A549 (cell line): ENCODE results near the gene NRIP1. TPM values are rescaled to one million over a fixed set of nuclear protein-coding genes. Genes with fewer than 3 reads are reported as not detected.

ENCODE experiments used
- ATAC-seq, 2 experiments: fragments of 200-7000 bp in 1 of 2; fragments of >200 bp in 1 of 2; cut with Nextera tagmentation in 1 of 2; cut with Tn5 transposase in 1 of 2; 3 replicates each; pipeline versions ENCODE4 v1.8.0 to v1.9.1; 2018 to 2020; ENCODE audit warnings: mild to moderate bottlenecking in 1 of 2, moderate library complexity in 1 of 2
- CTCF ChIA-PET: fragments of 300-600 bp; sonication (Branson Sonifier 250); formaldehyde crosslinking; extraction: SDS; loops from one replicate; lab custom pipeline; 2021; ENCODE audit warnings: antibody characterized with exemption, inconsistent platforms; lab: Yijun Ruan, JAX
- POLR2A ChIA-PET: fragments of 350-600 bp; formaldehyde crosslinking; extraction: SDS; loops from one replicate; lab custom pipeline; 2021; ENCODE audit warnings: antibody characterized with exemption, inconsistent platforms; lab: Yijun Ruan, JAX
- DNase-seq, 2 experiments: peaks; one replicate each; pipeline versions ENCODE4 v3.0.0 to v3.0.0-alpha.2; 2011 to 2016; ENCODE audit warnings: low read depth in 1 of 2, low spot score in 1 of 2
- FAIRE-seq: peaks from 2 replicates; lab custom pipeline; 2011; peaks lifted over from hg19 to GRCh38; lab: Jason Lieb, UNC
- H3K27ac ChIP-seq, 2 experiments: fragments of >200 bp; sonication (Bioruptor Twin); formaldehyde crosslinking; 3 replicates each; pipeline ENCODE4 v1.5.1; 2016 to 2017
- H3K4me1 ChIP-seq: fragments of >200 bp; sonication (Bioruptor Twin); formaldehyde crosslinking; 3 replicates; pipeline ENCODE4 v1.6.1; 2016
- H3K4me2 ChIP-seq: fragments of >200 bp; sonication (Bioruptor Twin); formaldehyde crosslinking; 3 replicates; pipeline ENCODE4 v1.6.1; 2016
- H3K4me3 ChIP-seq: fragments of >200 bp; sonication (Bioruptor Twin); formaldehyde crosslinking; 3 replicates; pipeline ENCODE4 v1.5.1; 2016
- H3K9me3 ChIP-seq: fragments of >200 bp; sonication (Bioruptor Twin); formaldehyde crosslinking; 3 replicates; pipeline ENCODE4 v1.6.1; 2016
- CHD2 ChIP-seq: fragments of 150-350 bp; IDR thresholded peaks from 2 replicates; pipeline ENCODE4 v1.6.1; 2014; ENCODE audit warnings: low read length; ENCODE audit not compliant: partially characterized antibody
- EHMT2 ChIP-seq: fragments of 200-600 bp; sonication (generic); IDR thresholded peaks from 2 replicates; pipeline ENCODE4 v1.6.1; 2016; ENCODE audit warnings: antibody characterized with exemption, low read depth, mild to moderate bottlenecking, moderate library complexity
- EP300 ChIP-seq, 2 experiments: fragments of >200 bp; sonication (Bioruptor Twin); formaldehyde crosslinking; IDR thresholded peaks; 2 replicates in 1 of 2; 3 replicates in 1 of 2; pipeline ENCODE4 v1.6.1; 2016 to 2017
- ESRRA ChIP-seq: fragments of 150-350 bp; IDR thresholded peaks from 2 replicates; pipeline ENCODE4 v1.6.1; 2014; ENCODE audit warnings: mild to moderate bottlenecking, low read length, borderline replicate concordance
- FOSL2 ChIP-seq, 2 experiments: fragments of 450-650 bp in 1 of 2; fragments of >200 bp in 1 of 2; sonication (Bioruptor Twin) in 1 of 2; formaldehyde crosslinking; IDR thresholded peaks; 2 replicates each; pipeline versions ENCODE4 v1.5.0 to v1.6.1; 2016 to 2020; ENCODE audit warnings: mild to moderate bottlenecking in 1 of 2, moderate library complexity in 1 of 2
- GATA3 ChIP-seq: IDR thresholded peaks from 2 replicates; pipeline ENCODE4 v1.6.1; 2012; ENCODE audit warnings: borderline replicate concordance
- HES2 ChIP-seq: fragments of >200 bp; sonication (Bioruptor Twin); formaldehyde crosslinking; IDR thresholded peaks from 2 replicates; pipeline ENCODE4 v1.6.1; 2016
- HMGXB4 ChIP-seq: fragments of 250-450 bp; sonication (Bioruptor Pico); IDR thresholded peaks from 2 replicates; pipeline ENCODE4 v1.5.0; 2021; ENCODE audit warnings: mild to moderate bottlenecking, moderate library complexity, borderline replicate concordance
- HOXA7 ChIP-seq: fragments of 250-450 bp; sonication (Bioruptor Pico); IDR thresholded peaks from 2 replicates; pipeline ENCODE4 v1.5.0; 2020; ENCODE audit warnings: mild to moderate bottlenecking, moderate library complexity
- HOXB13 ChIP-seq: fragments of 250-450 bp; sonication (Bioruptor Pico); IDR thresholded peaks from 2 replicates; pipeline ENCODE4 v1.5.0; 2020; ENCODE audit warnings: low read depth, mild to moderate bottlenecking, moderate library complexity
- HOXB5 ChIP-seq: fragments of 250-450 bp; sonication (Bioruptor Pico); IDR thresholded peaks from 2 replicates; pipeline ENCODE4 v1.5.0; 2020; ENCODE audit warnings: mild to moderate bottlenecking, moderate library complexity
- JUN ChIP-seq, 2 experiments: fragments of >200 bp; sonication (Bioruptor Twin); formaldehyde crosslinking; IDR thresholded peaks; 2 replicates in 1 of 2; 3 replicates in 1 of 2; pipeline ENCODE4 v1.6.1; 2016 to 2017
- JUNB ChIP-seq: fragments of >200 bp; sonication (Bioruptor Twin); formaldehyde crosslinking; IDR thresholded peaks from 2 replicates; pipeline ENCODE4 v1.6.1; 2016
- KDM1A ChIP-seq: fragments of 200-600 bp; sonication (generic); IDR thresholded peaks from 2 replicates; pipeline ENCODE4 v1.6.1; 2016; ENCODE audit warnings: low read depth, mild to moderate bottlenecking
- MAFK ChIP-seq: fragments of 450-650 bp; IDR thresholded peaks from 2 replicates; pipeline ENCODE4 v1.6.1; 2014; ENCODE audit not compliant: partially characterized antibody
- MAX ChIP-seq: IDR thresholded peaks from 2 replicates; pipeline ENCODE4 v1.6.1; 2012
- MYC ChIP-seq: IDR thresholded peaks from 2 replicates; pipeline ENCODE4 v1.6.1; 2012; ENCODE audit warnings: mild to moderate bottlenecking, inconsistent platforms, low read length, improper control_type of control experiment, borderline replicate concordance
- NPAS2 ChIP-seq: fragments of 250-450 bp; sonication (Bioruptor Pico); IDR thresholded peaks from 2 replicates; pipeline ENCODE4 v1.8.0; 2022; ENCODE audit warnings: mild to moderate bottlenecking, moderate library complexity, borderline replicate concordance
- NR3C1 ChIP-seq: fragments of >200 bp; sonication (Bioruptor Twin); formaldehyde crosslinking; IDR thresholded peaks from 3 replicates; pipeline ENCODE4 v1.6.1; 2017
- POLR2A ChIP-seq: IDR thresholded peaks from 2 replicates; pipeline ENCODE4 v1.6.1; 2012; ENCODE audit warnings: mild to moderate bottlenecking, low read length
- POLR2AphosphoS2 ChIP-seq: conservative IDR thresholded peaks from 2 replicates; pipeline ENCODE4 v1.6.1; 2012; ENCODE audit warnings: low read length, improper control_type of control experiment, inconsistent platforms
- RAD21 ChIP-seq, 2 experiments: fragments of >200 bp in 1 of 2; sonication (Bioruptor Twin) in 1 of 2; formaldehyde crosslinking in 1 of 2; IDR thresholded peaks in 1 of 2; conservative IDR thresholded peaks in 1 of 2; 2 replicates in 1 of 2; 3 replicates in 1 of 2; pipeline ENCODE4 v1.6.1; 2012 to 2018; ENCODE audit warnings: inconsistent platforms in 1 of 2
- RFX5 ChIP-seq: fragments of 450-650 bp; IDR thresholded peaks from 2 replicates; pipeline ENCODE4 v1.7.1; 2014; ENCODE audit warnings: antibody characterized with exemption, mild to moderate bottlenecking, moderate library complexity
- RNF2 ChIP-seq: fragments of 200-600 bp; sonication (generic); IDR thresholded peaks from 2 replicates; pipeline ENCODE4 v1.6.1; 2016; ENCODE audit warnings: low read depth, mild to moderate bottlenecking, antibody characterized with exemption, moderate library complexity, borderline replicate concordance
- SREBF2 ChIP-seq: fragments of 450-650 bp; IDR thresholded peaks from 2 replicates; pipeline ENCODE4 v1.6.1; 2014; ENCODE audit warnings: mild to moderate bottlenecking, moderate library complexity
- TFCP2L1 ChIP-seq: fragments of 250-450 bp; sonication (Bioruptor Pico); IDR thresholded peaks from 2 replicates; pipeline ENCODE4 v1.5.0; 2021; ENCODE audit warnings: mild to moderate bottlenecking
- ZFP36 ChIP-seq: fragments of 450-650 bp; IDR thresholded peaks from 2 replicates; pipeline ENCODE4 v1.6.1; 2014; ENCODE audit warnings: borderline replicate concordance; ENCODE audit not compliant: partially characterized antibody
- ZSCAN20 ChIP-seq: fragments of 250-450 bp; sonication (Bioruptor Pico); IDR thresholded peaks from 2 replicates; pipeline ENCODE4 v1.8.0; 2022; ENCODE audit warnings: mild to moderate bottlenecking, moderate library complexity
- WGBS: methylation state at CpG from one replicate; pipeline ENCODE4 v1.1.6; 2017; ENCODE audit errors: missing lambda C conversion rate; 5-methylcytosine and 5-hydroxymethylcytosine counted together
- polyA plus RNA-seq, 4 experiments: library from polyadenylated mRNA; depleted of rRNA in 3 of 4; stranded (reverse); fragments of >200 nt; fragmentation: RNase III in 1 of 4; extraction: RNeasy Plus Mini Kit Qiagen cat#74134 plus additional on column Dnase treatment in 1 of 4; gene quantifications; 2 replicates in 3 of 4; 3 replicates in 1 of 4; pipeline ENCODE4 v1.2.3, GENCODE V29; 2011 to 2017
- TF ChIP-seq, protein P1 (sequence below): fragments of >200 bp; sonication (Bioruptor Twin); formaldehyde crosslinking; IDR thresholded peaks from 3 replicates; pipeline ENCODE4 v1.6.1; 2016
- TF ChIP-seq, protein P2 (sequence below): IDR thresholded peaks from 2 replicates; pipeline ENCODE4 v1.6.1; 2012

The NRIP1 gene
- polyA plus RNA-seq, 2 of the 4 experiments (the other 2 are of a cell fraction) = 18.9 to 35.5 TPM

DNA sequence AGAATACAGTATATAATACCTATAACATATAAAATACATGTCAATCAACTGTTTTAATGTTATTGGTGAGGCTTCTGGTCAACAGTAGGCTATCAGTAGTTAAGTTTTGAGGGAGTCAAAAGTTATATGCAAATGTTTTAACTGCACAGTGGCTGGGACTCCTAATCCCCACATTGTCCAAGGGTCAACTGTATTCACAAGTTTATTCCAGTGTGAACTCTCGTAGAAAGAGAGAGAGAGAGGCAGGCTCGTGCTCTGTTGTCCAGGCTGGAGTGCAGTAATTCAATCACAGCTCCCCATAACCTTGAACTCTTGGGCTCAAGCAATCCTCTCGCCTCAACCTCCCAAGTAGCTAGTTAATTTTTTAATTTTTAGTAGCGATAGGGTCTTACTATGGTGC is 66.0 kb downstream of the NRIP1 start:
- peaks cover 83% of the 10 kb centered on the region for H3K4me1 ChIP-seq
- H3K4me2 ChIP-seq = no peak overlapping the region
- no peaks in the 10 kb centered on the region for H3K9me3 ChIP-seq
- no peak overlapping the region for H3K27ac ChIP-seq
- TF ChIP-seq NR3C1 (no peak), JUN (IDR thresholded peaks at IDR 0.05) (no peak), MAX (no peak), POLR2AphosphoS2 (no peak), ESRRA (no peak), GATA3 (no peak), NPAS2 (CRISPR knock-in tag) (no peak), HOXB13 (CRISPR knock-in tag) (no peak), RNF2 (no peak), KDM1A (no peak), POLR2A (no peak), ZFP36 (no peak), RFX5 (no peak), EHMT2 (no peak), HOXA7 (CRISPR knock-in tag) (no peak), MYC (no peak), CHD2 (no peak), SREBF2 (no peak)
- TF ChIP-seq, protein P1, sequence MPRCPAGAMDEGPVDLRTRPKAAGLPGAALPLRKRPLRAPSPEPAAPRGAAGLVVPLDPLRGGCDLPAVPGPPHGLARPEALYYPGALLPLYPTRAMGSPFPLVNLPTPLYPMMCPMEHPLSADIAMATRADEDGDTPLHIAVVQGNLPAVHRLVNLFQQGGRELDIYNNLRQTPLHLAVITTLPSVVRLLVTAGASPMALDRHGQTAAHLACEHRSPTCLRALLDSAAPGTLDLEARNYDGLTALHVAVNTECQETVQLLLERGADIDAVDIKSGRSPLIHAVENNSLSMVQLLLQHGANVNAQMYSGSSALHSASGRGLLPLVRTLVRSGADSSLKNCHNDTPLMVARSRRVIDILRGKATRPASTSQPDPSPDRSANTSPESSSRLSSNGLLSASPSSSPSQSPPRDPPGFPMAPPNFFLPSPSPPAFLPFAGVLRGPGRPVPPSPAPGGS = no peak
- WGBS = 97% methylated on average over 4 of the region's 4 CpGs
- ChIA-PET POLR2A (interaction anchor here (0.6 kb wide), 1 partner anchor 460 kb away, joined by 8 read pairs; no protein-coding TSS in a partner anchor), CTCF (no interaction called here)
- DNase-seq (no peak), ATAC-seq (peak in 1 of 2 experiments; percentile 17; a peak in 1 of 6 replicates), FAIRE-seq (no peak)
- H3K4me3 ChIP-seq = no peak overlapping the region

- POLR2A ChIA-PET = interaction anchor here (0.6 kb wide), 1 partner anchor 460 kb away, joined by 8 read pairs; no protein-coding TSS in a partner anchor
- peaks cover 79% of the 10 kb centered on the region for H3K4me1 ChIP-seq
- FAIRE-seq = no peak
These were observed 66.5 kb downstream of the NRIP1 start for GRCh38 chr21:14998336-14998735.

GRCh38 chr21:14995695-14996490 is 68.9 kb downstream of the NRIP1 start:
- WGBS = 78% methylated on average over 9 of the region's 9 CpGs
- H3K27ac ChIP-seq = peak overlapping the region in 1 of 2 experiments; percentile 61; a peak in 2 of 6 replicates
- peak overlapping the region; percentile 52 for H3K4me2 ChIP-seq
- ATAC-seq (peak in 1 of 2 experiments; percentile 69; a peak in 4 of 6 replicates), DNase-seq (peak in 1 of 2 experiments; percentile 14), FAIRE-seq (no peak)
- H3K9me3 ChIP-seq = no peaks in the 10 kb centered on the region
- H3K4me1 ChIP-seq = peaks cover 80% of the 10 kb centered on the region
- POLR2A ChIA-PET = no interaction called here
- CTCF ChIA-PET = interaction anchor here (1.5 kb wide), 1 partner anchor 487 kb away, joined by 4 read pairs; no protein-coding TSS in a partner anchor
- no peak overlapping the region for H3K4me3 ChIP-seq
- TF ChIP-seq CHD2 = no peak
- TF ChIP-seq, protein P1 = no peak
- TF ChIP-seq HMGXB4 (CRISPR knock-in tag) = no peak
- TF ChIP-seq ZFP36 = no peak
- no peak for TF ChIP-seq JUNB
- TF ChIP-seq, protein P2, sequence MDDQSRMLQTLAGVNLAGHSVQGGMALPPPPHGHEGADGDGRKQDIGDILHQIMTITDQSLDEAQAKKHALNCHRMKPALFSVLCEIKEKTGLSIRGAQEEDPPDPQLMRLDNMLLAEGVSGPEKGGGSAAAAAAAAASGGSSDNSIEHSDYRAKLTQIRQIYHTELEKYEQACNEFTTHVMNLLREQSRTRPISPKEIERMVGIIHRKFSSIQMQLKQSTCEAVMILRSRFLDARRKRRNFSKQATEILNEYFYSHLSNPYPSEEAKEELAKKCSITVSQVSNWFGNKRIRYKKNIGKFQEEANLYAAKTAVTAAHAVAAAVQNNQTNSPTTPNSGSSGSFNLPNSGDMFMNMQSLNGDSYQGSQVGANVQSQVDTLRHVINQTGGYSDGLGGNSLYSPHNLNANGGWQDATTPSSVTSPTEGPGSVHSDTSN = no peak
- no peak for TF ChIP-seq FOSL2 (IDR thresholded peaks at IDR 0.05)
- TF ChIP-seq FOSL2 (CRISPR knock-in tag; IDR thresholded peaks at IDR 0.05) = no peak
- TF ChIP-seq HOXB5 (CRISPR knock-in tag) = no peak
- TF ChIP-seq HES2 = no peak
- TF ChIP-seq SREBF2 = no peak
- TF ChIP-seq RFX5 = no peak
- TF ChIP-seq POLR2AphosphoS2 = no peak
- TF ChIP-seq HOXA7 (CRISPR knock-in tag) = no peak
- TF ChIP-seq TFCP2L1 (CRISPR knock-in tag) = no peak

More at GRCh38 chr21:14998336-14998735, 66.5 kb downstream of the NRIP1 start:
- no peak; a peak in 1 of 6 replicates for ATAC-seq
- no peak overlapping the region for H3K4me3 ChIP-seq
- TF ChIP-seq EP300 (IDR thresholded peaks at IDR 0.05) (no peak), MAFK (peak; percentile 42), ZSCAN20 (no peak), RAD21 (conservative IDR thresholded peaks at IDR 0.05 in 1 of 2, IDR thresholded peaks at IDR 0.05 in 1 of 2) (no peak)
- no peak for DNase-seq
- WGBS = 73% methylated on average over 3 of the region's 3 CpGs
- CTCF ChIA-PET = no interaction called here
- no peak overlapping the region for H3K4me2 ChIP-seq
- H3K27ac ChIP-seq = no peak overlapping the region
- no peaks in the 10 kb centered on the region for H3K9me3 ChIP-seq
